NCI-H1105 treated with DMSO at 0.1 percent for 48 hours (cell line): Measurements from ENCODE around the gene GRIFIN.
"Not testable (repeated sequence)": the region's sequence is repeated elsewhere in the genome, so short reads cannot be mapped to it uniquely, and the experiment has no call there.

Source experiments
- DNase-seq: peaks from one replicate; lab custom pipeline; 2025; lab: John Stamatoyannopoulos, UW

Gene GRIFIN

DNA sequence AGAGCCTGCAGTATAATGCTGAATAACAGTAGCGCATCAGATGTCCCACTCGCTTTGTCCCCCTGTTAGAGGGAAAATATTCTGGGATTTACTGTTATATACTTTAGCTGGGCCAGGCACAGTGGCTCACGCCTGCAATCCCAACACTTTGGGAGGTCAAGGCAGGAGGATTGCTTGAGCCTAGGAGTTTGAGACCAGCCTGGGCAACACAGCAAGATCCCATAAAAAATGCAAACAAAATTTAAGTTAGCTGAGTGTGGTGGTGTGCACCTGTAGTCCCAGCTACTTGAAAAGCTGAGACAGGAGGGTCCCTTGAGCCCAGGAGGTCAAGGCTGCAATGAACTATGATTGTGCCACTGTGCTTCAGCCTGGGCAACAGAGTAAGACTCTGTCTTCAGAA lies 22.3 kb downstream of the GRIFIN start:
- not testable (repeated sequence) for DNase-seq

- DNase-seq: no peak
Observed at GRCh38 chr7:2452643-2453270, 23.4 kb downstream of the GRIFIN start.

DNA sequence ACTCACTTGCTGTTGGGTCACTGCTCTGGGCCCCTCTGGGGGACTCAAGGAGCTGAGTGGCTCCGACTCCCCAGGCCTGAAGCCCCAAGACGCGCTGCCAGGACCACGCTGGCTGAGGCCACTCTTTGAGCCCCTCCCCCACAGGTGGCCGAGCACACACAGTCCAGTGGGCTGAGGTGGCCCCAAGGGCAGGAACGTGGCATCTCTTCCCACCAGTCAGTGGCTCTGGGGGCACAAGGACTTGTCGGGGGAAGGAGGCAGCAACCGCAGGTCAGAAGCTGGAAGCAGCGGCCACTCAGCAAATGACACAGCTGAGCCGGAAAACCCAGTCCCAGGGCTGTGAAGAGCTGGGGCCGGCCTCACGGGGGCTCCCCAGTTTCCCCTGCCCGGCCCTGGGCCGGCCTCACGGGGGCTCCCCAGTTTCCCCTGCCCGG lies 24.1 kb downstream of the GRIFIN start:
- no peak for DNase-seq

GRCh38 chr7:2451171-2452073 lies 24.8 kb downstream of the GRIFIN start:
- peak; percentile 44 for DNase-seq

DNA sequence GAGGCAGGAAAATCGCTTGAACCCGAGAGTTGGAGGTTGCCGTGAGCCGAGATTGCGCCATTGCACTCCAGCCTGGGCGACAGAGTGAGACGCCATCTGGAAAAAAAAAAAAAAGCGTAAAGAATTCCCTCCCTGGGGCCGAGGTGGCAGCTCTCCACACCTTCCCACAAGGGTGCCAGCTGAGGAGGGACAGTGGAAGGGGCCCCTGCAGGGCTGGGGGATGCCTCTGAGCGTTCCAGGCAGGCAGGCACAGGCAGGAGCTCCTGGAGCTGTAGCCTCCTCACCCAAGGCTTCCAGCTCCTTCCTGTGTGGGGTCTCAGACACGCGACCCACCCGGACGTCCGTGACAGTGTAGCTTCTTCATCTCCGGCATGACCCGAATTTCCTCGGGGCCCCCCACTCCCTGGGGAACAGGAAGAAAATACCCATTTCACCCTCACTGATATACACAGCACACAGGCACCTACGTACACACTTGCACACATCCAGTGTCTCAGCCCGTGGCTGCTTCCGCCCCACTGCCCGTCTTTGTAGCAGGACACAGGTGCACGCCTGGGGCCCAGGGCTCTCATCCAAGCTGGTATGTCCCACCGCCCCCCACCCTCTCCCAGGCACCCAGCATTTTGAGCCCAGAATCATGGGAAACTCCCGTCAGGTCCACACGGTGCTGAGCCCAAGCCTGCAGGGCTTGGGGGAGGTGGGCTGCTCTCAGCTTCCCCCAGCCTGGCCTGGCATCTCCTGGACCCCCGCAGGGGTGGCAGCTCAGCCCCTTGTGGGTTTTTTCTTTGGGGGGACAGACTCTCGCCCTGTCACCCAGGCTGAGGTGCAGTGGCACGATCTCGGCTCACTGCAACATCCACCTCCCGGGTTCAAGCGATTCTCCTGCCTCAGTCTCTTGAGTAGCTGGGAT lies 25.7 kb downstream of the GRIFIN start:
- no peak for DNase-seq

- DNase-seq: no peak
Observed at GRCh38 chr7:2446676-2447075, 29.5 kb downstream of the GRIFIN start.

- DNase-seq: no peak
Observed at GRCh38 chr7:2445898-2446555, 30.2 kb downstream of the GRIFIN start.

- DNase-seq: no peak
Observed at GRCh38 chr7:2445047-2445446, 31.2 kb downstream of the GRIFIN start.

- DNase-seq: no peak
Observed at GRCh38 chr7:2444476-2444875, 31.7 kb downstream of the GRIFIN start.

DNA sequence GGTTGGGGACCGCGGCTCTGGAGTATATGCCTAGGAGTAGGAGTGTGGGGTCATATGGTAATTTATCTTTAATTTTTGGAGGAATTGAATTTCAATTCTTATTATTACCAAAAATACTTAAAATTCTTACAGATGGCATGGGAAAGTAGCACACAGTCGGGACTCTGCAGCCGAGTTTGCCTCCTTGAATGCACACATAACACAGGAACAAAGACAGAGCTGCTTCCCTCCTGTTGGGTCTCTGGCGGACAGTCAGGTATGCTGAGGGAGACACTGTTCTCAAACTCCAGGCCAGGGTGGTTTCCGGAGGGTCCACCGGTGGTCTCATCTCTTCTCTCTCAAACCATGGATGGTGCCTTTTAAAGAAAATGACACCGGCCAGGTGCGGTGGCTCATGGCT lies 32.7 kb downstream of the GRIFIN start:
- DNase-seq: no peak

GRCh38 chr7:2441430-2442058 lies 34.7 kb downstream of the GRIFIN start:
- DNase-seq: no peak

DNA sequence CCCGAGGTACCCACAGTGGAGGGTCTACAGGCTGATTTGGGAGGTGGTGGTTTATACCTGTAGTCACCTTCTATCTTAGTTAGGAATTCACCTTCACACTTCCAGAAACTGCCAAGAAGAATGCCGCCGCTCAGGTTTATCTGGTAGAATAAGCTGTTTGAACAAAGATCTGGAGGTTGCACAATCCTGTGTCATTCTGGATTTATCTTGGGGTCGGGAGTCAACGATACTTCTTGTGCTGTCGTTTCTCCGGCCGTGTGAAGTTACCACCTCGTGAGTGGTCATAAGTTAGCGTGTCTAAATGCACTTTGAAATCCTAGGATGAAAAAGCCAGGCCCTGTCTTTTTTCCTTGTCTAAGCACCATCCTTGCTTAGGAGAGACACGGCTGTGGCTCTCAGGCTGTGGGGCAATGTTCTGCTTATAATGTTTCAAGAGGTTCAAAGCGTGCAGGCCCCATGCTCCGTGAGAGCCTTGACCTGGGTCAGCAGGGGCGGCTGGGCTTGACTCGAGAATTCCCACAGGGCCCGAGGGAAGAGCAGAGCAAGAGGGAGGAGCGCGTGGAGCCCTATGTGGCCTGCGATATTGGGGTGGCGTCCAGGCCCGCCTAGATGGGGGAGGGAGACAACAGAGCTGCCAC lies 35.5 kb downstream of the GRIFIN start:
- DNase-seq: no peak

- DNase-seq: no peak
Observed at GRCh38 chr7:2438775-2439174, 37.4 kb downstream of the GRIFIN start.

DNA sequence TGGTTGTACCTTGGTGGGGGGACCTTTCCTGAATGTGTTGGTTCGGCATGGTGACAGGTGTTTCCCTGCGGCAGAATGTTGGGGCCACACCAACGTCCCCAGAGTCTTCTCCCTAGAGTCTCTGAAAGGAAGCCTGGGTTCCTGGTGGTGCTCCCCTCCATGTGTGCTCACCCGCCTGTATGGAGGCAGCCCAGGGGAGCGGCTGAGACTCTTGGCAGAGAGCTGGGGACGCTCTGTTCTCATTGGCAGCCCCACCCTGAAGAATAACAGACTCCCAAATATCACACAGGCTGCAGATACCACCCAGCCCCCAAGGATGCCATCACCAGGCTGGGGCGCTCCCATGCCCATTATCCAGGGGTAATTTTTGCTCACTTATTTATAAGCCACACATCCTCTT lies 38.0 kb downstream of the GRIFIN start:
- DNase-seq: no peak

DNA sequence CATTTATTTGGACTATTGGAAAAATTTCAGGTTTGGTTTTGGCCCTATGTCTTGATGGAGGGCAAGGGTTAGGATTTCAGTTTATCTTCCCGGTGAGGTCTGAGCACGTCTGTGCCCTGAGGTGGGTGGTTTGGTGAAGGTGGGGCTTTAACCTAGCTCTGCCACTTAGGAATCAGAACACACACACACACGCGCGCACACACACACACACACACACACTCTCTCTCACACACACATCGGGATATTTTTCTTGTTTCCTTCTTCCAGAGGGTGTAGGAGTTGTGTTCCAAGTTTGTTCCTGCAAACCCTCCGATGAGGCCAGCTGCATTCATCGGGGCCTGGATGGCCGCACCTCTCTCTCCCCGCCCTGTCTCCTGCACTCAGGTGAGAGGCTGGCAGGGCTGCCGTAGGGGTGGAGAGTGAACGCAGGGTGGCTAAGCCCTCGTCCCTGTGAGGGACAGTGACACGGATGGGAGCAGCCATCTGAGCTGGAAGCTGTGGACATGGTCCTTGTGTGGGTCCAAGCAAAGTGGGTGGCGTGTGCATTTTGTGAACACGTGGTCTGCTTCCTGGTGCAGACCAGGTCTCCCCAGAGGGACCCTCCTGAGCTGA lies 38.6 kb downstream of the GRIFIN start:
- DNase-seq: no peak

DNA sequence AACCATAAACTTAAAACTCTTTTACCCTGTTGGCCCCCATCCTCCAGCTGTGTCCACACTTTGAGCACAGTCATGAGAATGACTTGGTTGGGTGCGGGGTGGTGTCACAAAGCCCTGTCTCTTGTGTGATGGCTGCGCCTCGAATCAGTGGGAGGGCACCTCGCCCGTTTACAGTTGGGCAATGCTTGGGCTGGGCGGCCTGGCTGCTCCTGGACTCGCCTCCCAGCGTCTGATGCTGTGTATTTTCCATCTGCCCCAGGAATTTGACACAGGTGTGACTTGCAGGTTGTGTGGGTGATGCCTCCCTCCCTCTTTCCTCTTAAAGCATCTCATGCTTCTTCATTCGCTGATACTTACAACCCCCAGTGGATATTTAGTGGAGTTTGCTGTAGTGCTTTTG lies 39.1 kb downstream of the GRIFIN start:
- no peak for DNase-seq

DNA sequence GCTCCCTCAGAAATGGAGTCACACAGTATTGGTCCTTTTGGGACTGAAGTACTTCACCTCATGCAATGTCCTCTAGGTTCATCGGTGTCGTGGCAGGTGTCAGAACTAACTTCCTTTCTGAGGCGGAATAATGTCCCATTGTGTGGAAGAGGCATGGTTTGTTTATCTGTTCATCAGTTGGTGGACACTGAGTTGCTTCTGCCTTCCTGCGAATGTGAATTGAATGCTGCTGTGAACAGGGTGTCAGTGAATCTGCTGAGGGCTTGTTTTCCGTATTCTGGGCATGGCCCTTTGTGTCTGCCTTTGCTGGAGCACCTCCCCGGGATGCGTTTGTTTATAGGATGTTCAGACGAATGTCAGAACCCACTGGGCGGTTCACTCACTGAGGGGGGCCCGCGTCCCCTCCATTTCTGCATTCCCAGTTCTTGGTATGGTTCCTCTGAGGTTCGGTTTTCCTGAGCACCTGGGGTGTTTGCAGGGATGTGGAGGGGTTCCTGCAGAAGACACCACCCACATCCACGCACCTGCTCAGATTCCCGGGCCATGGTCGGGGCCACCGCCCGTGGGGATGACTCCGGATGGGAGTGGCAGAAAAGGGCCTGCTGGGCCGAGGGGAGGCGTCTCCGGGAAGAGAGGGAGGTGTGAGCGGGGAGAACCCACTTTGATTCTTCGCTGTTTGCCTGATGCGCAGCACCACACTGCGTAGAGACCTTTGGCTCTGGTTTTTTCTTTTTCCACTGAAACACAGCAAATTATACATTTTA lies 39.7 kb downstream of the GRIFIN start:
- DNase-seq: no peak

DNA sequence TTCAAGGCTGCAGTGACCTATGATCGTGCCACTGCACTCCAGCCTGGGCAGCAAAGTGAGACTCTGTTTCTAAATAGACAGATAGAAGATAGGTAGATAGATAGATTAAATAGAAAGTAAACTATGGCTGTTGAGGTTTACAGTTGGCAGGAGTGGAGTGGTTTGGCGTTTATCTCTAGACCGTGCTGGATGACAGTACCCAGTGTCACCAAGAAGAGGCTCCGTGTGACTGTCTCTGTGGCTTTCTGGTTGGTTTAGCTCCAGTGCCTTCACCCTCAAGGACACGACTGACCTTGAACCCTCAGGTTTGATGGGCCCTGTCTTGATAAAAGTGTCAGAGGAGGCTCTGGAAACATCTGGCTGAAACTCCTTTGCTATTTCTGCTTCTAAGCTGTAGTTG lies 41.1 kb downstream of the GRIFIN start:
- no peak for DNase-seq

DNA sequence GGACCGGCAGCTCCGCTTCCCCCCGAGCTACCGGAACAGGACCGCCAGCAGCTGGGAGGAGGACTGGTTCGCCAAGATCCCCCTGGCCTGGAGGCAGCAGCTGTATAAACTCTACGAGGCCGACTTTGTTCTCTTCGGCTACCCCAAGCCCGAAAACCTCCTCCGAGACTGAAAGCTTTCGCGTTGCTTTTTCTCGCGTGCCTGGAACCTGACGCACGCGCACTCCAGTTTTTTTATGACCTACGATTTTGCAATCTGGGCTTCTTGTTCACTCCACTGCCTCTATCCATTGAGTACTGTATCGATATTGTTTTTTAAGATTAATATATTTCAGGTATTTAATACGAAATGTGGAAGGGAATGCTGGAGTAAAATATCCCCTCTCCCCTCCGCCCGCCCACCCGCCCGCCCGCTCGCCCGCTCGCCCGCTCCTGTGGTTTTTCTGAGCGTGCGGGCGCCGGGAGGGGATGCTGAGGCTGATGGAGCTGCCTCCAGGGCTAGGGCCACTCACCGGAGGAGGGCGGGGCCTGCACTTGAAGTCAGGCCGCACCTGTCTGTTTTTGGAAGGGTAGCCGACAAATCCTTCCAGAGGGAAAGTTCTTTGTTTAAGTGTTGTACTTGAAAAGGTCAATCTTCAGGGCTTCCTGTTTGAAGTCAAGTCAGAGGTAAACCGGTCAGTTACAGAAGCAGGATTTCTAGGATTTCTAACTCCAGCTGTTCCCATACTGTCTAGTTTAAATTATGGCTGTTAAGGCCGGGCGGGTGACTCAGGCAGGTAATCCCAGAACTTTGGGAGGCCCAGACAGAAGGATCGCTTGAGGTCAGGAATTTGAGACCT lies 42.3 kb downstream of the GRIFIN start:
- DNase-seq: no peak
